ENCODE data around the gene EPHB1.
"Not testable (repeated sequence)": the region's sequence is repeated elsewhere in the genome, so short reads cannot be mapped to it uniquely, and the experiment has no call there.

EPHB1 gene

GRCh38 chr3:134777341-134777740 lies 17.7 kb upstream of the EPHB1 start:
- no peak for DNase-seq (ENCODE audit: low read depth)

- DNase-seq (ENCODE audit: low read depth), result not testable (repeated sequence)
Observed at GRCh38 chr3:134788283-134788682, 6.8 kb upstream of the EPHB1 start.

DNA sequence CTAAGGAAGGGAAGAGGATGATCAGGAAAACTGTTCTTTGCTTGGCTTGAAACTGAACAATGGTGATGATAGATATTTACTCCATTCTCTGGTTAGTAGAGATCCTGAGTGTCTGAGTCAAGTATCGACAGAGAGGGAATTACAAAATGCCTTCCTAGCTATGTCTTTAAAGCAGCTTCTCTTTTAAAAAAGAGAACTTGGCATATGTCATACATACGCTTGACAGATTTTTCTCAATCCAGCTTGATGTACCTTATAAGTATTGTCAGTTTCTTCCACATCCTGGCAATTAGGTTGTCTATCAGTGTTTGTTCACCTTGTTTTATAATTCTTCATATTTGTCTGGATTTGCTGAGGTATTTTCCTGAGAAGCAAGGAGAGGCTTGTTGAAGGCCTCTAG lies 5.0 kb upstream of the EPHB1 start:
- DNase-seq (ENCODE audit: low read depth), result no peak

GRCh38 chr3:134791992-134792391 lies 3.1 kb upstream of the EPHB1 start:
- no peak for DNase-seq (ENCODE audit: low read depth)

DNA sequence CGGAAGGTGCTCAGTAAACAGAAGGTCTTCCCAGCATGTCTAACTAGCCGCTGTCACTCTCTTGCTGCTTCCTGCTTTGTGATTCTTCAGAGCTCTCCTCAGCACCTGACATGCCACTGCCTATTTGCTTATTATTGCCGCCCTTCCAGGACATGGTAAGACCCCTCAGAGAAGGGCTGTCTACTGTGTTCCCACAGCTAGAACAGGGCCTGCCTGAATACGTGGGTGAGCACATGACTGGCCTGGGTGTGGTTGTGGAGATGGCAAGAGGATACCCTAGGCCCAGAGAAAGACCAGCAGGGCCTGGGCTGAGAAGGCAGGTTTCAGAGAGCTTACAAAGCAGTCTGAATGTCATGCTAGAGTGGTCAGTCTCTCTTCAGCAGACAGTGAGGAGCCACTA lies 2.4 kb upstream of the EPHB1 start:
- no peak for DNase-seq (ENCODE audit: low read depth)

DNA sequence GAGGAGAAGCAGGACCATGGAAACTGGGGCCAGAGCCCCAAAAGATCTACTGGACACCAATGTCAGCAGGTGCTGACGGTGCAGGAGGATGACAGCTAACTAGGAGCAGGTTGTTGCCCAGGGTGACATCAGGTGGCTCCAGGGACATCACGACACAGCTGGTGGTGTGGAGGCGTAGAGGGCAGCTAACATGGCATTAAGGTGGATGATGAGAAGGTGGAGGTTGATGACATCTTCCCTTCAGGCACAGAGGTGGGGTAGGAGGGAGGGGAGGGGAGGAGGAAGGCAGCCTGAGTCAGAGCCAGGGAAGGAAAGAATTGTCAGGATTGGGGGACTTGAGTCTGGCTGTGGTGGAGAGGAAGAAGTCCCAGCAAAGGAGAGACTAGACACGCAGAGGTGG lies 1.5 kb upstream of the EPHB1 start:
- DNase-seq (ENCODE audit: low read depth), result no peak

DNA sequence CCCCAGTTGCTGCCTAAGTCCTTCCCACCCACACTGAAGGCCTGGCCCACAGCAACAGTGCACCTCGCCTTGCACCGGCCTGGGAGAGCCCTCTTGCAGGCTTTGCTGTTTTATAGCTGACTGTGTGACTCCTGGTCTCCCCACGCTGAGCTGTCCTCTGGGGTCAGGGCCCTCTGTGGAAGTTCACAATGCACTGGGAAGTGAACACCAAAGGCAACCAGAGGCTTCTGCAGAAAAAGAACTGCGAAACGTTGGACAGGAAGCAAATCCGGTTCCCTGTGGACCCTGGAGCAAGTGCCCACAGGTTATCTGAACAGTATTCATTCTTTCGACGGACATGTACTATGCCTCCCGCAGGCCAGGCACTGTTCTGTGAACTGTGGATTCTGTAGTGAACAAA lies 737 bp upstream of the EPHB1 start:
- DNase-seq (ENCODE audit: low read depth), result no peak

DNA sequence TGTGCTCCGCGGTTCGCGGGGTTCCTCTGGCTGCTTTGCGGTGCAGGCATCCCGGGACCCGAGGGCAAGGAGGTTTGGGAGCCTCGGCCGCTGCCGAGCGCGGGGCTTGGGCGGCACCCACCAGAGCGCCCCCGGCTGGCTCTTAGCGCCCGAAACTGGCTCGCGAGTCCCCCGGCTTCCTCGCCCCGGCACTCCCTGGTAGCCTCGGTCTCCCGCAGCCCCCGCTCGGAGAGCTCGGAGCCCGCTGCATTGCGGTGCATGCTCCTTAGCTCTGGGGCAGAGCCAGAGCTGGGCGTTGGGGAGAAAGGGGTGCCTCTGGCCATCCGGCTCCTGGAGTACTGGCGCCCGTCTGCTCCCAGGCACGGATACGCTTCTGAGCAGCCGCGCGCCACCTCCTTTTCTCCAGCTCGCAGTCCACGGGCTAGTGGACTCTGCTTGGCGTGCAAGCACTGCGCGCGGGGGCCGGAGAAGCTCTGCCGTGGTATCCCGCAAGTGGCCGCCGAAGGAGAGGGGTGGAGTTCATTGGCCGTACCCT lies 753 bp downstream of the EPHB1 start:
- DNase-seq (ENCODE audit: low read depth), result no peak

GRCh38 chr3:134796281-134797056 lies 1.4 kb downstream of the EPHB1 start:
- no peak for DNase-seq (ENCODE audit: low read depth)

GRCh38 chr3:134797057-134797740 lies 2.1 kb downstream of the EPHB1 start:
- DNase-seq (ENCODE audit: low read depth), result no peak

GRCh38 chr3:134797741-134798451 lies 2.8 kb downstream of the EPHB1 start:
- no peak for DNase-seq (ENCODE audit: low read depth)

DNA sequence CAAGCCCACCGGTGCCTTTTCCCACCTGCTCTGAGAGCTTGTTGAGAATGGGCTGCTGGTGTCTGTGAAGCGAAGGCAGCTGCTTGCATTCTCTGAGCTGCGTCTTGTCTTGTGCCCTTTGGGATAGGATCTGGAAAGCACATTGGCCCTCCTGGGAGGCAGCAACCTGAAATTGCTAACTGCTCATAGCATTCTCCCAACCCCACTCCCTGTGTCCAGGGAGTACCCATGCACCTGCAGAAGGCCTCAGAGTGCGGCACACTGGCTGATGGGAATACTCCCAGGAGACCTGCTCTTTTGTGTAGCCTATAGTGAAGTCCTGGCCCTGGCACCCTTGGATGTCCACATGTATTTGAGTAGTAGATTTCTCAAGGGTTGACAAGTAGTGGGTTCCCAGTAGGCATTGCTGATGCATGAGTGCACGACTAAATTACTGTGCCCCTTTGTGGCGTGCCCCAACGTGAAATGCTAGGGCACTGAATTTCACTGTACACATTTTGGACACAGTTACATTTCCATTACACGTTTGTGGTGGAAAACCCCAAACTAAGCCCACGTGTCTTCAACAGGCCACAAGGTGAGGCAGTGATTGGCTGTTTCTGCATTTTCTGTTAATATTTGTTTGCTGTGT lies 3.7 kb downstream of the EPHB1 start:
- DNase-seq (ENCODE audit: low read depth), result no peak

DNA sequence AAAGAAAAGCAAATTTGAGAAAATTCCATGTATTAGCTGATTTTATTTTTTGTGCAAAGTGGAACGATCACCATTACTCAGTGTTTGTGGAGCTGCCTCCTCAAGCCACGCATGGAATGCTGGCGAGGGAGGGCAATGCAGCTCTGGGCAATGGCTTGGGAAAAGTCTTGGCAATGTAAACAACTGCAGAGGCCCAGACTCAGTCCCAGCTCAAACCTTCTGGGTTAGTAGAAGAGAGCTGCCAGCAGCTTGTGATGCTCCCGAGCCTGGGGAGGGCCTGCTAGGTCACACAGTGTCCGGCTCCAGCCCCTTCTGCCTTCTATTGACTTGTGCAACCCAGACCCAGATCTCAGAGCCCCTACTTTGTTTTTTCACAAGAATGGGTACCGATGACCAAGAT lies 4.3 kb downstream of the EPHB1 start:
- DNase-seq (ENCODE audit: low read depth), result no peak

GRCh38 chr3:134801204-134801958 lies 6.3 kb downstream of the EPHB1 start:
- DNase-seq (ENCODE audit: low read depth), result no peak

- DNase-seq (ENCODE audit: low read depth), result no peak
Observed at GRCh38 chr3:134802428-134803050, 7.5 kb downstream of the EPHB1 start.

- no peak for DNase-seq (ENCODE audit: low read depth)
Observed at GRCh38 chr3:134803051-134803505, 8.0 kb downstream of the EPHB1 start.

DNA sequence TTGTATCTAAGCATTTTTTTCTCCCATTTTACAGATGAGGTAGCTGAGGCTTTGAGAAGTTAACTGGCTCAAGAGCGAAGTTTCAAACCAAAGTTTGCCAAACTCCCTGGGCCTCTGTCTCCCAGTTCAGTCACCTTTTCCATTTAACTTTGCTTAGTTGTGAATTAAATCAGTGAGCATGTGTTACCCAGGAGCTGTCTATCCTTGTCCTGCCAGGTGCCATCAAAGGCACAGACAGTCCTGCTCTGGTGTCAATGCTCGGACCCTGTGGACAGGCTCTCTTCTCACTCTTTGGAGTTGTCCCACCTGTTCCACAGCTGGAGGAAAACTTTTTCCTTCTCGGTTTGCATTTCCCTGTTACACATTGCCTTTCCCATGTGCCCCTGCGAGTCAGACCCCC lies 8.6 kb downstream of the EPHB1 start:
- DNase-seq (ENCODE audit: low read depth), result no peak

DNA sequence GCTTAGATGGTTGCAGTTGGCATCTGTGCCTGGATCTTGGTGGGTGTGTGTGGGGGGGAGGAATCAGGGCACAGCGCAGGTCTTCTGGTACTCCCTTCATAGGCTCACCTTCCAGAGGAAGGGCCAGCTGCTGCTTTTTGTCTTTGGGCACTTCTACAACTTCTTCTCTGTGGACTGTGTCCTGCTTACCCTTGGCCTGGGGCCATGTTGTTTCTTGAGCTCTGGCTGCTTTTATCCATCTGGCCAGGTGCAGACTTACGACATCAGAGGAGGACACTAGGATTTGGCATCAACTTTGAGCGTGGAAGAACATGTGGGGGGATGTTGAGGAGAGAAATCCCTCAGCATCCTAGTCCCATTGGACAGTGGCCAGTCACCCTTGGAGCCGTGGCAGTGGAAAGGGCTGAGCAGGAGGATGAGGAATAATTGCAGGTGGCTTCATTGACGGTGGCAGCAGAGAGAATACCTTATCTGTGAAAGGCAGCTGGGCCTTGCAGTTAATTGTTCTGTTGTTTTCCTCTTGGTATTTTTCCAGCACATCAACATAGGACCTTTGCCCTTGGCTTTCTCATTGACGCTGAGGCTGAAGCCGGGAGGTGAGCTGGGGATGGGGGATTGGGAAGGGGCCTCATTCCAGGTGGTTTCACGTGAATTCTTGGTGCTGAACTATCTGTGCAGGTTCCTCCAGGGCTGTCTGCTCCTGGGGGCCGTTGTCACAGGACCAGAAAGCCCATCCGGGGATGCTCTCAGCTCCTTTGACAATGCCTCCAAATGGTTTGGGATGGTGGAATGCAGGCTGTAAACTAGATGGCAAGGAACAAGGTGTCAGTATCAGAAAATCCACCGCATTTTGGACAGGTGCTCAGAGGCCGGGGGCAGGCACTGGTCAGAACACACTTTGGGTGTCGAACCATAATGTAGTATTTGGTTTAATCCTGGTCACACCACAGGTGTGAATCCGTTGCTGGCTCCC lies 9.7 kb downstream of the EPHB1 start:
- DNase-seq (ENCODE audit: low read depth), result no peak

DNA sequence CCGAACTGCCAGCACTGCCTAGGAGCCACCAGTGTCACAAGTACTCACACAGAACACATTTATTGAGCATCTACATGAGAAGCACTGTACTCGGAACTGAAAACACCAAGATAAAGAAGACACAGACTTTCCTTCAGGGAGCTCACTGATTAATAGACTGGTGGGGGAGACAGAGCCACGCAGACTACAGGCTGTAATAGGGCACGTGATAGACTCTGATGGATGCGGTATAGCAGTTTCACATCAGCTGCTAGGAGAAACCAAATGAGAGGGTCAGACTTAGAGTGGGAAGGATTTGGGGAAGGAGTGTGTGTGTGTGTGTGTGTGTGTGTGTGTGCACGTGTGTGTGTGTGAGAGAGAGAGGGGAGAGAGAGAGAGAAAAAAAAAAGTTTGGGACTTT lies 12.1 kb downstream of the EPHB1 start:
- DNase-seq (ENCODE audit: low read depth), result no peak

GRCh38 chr3:134808835-134809234 lies 13.8 kb downstream of the EPHB1 start:
- no peak for DNase-seq (ENCODE audit: low read depth)

Data from T follicular helper cell (primary cell).